ENCODE results near the gene SS18. TPM values are rescaled to one million over a fixed set of nuclear protein-coding genes. Genes with fewer than 3 reads are reported as not detected.

SS18 gene
- total RNA-seq, 1 experiment from 2014 or later, result 60.0 TPM

- TF ChIP-seq ELF1 (IDR thresholded peaks at IDR 0.05; ENCODE audit: borderline replicate concordance, low read depth), result no peak
- TF ChIP-seq CBX3 (IDR thresholded peaks at IDR 0.05; ENCODE audit: low read depth), result no peak
- H3K9me3 ChIP-seq (ENCODE audit: control insufficient read depth in 1 of 2, insufficient read depth in 1 of 2, low read depth in 1 of 2, low read length in 2 of 2), result no peaks in the 10 kb centered on the region
- H3K4me3 ChIP-seq (replicated peaks in 1 of 2; ENCODE audit: low read depth in 1 of 2, low read length in 2 of 2), result no peak overlapping the region
- ChIA-PET POLR2A (no interaction called here), CTCF (no interaction called here), RAD21 (ENCODE audit: low non-redundant PET in 1 of 2, low total read pairs in 2 of 2, uncharacterized antibody in 2 of 2, unreplicated experiment in 2 of 2) (no interaction called here)
- H3K9me2 ChIP-seq (ENCODE audit: insufficient read depth), result no peaks in the 10 kb centered on the region
- H4K20me1 ChIP-seq (ENCODE audit: insufficient read depth), result no peaks in the 10 kb centered on the region
- DNase-seq (ENCODE audit: low read depth, low spot score) (no peak), ATAC-seq (no peak)
- H3K27ac ChIP-seq (ENCODE audit: low read depth, low read length), result no peak overlapping the region
- no peak overlapping the region for H3K4me2 ChIP-seq (ENCODE audit: low read length)
- H2AFZ ChIP-seq (ENCODE audit: low read depth, low read length, poor library complexity, severe bottlenecking), result no peak overlapping the region
- no TSS peak for BruUV-seq (replicated peaks)
- H3K9ac ChIP-seq (ENCODE audit: low read length), result no peak overlapping the region
- intact Hi-C loops (cut with micrococcal nuclease), result no loop called here
- H3K79me2 ChIP-seq (ENCODE audit: insufficient read depth, low read length), result peaks cover 17% of the 10 kb centered on the region
- H3K27me3 ChIP-seq (ENCODE audit: insufficient read depth, low read length), result no peaks in the 10 kb centered on the region
- peaks cover 19 to 20% of the 10 kb centered on the region in 2 experiments for H3K36me3 ChIP-seq (ENCODE audit: control insufficient read depth in 1 of 2, insufficient read depth in 2 of 2, low read length in 2 of 2)
- H3K4me1 ChIP-seq (ENCODE audit: control insufficient read depth in 1 of 2, insufficient read depth in 2 of 2, low read length in 2 of 2), result peaks cover 12 to 25% of the 10 kb centered on the region in 2 experiments
Measured at GRCh38 chr18:26022585-26022984, 67.8 kb downstream of the SS18 start.

GRCh38 chr18:26021061-26021754, 69.2 kb downstream of the SS18 start:
- H2AFZ ChIP-seq (ENCODE audit: low read depth, low read length, poor library complexity, severe bottlenecking), result no peak overlapping the region
- BruUV-seq (replicated peaks), result no TSS peak
- ChIA-PET RAD21 (ENCODE audit: low non-redundant PET in 1 of 2, low total read pairs in 2 of 2, uncharacterized antibody in 2 of 2, unreplicated experiment in 2 of 2) (no interaction called here), POLR2A (no interaction called here), CTCF (no interaction called here)
- H3K79me2 ChIP-seq (ENCODE audit: insufficient read depth, low read length), result peaks cover 17% of the 10 kb centered on the region
- peaks cover 19 to 24% of the 10 kb centered on the region in 2 experiments for H3K36me3 ChIP-seq (ENCODE audit: control insufficient read depth in 1 of 2, insufficient read depth in 2 of 2, low read length in 2 of 2)
- H3K4me1 ChIP-seq (ENCODE audit: control insufficient read depth in 1 of 2, insufficient read depth in 2 of 2, low read length in 2 of 2), result peaks cover 12 to 25% of the 10 kb centered on the region in 2 experiments
- no peak overlapping the region for H3K4me3 ChIP-seq (replicated peaks in 1 of 2; ENCODE audit: low read depth in 1 of 2, low read length in 2 of 2)
- ATAC-seq (no peak), DNase-seq (ENCODE audit: low read depth, low spot score) (no peak)
- H4K20me1 ChIP-seq (ENCODE audit: insufficient read depth), result no peaks in the 10 kb centered on the region
- no peak overlapping the region for H3K27ac ChIP-seq (ENCODE audit: low read depth, low read length)
- H3K27me3 ChIP-seq (ENCODE audit: insufficient read depth, low read length), result no peaks in the 10 kb centered on the region
- H3K9me2 ChIP-seq (ENCODE audit: insufficient read depth), result no peaks in the 10 kb centered on the region
- no peak overlapping the region for H3K4me2 ChIP-seq (ENCODE audit: low read length)
- intact Hi-C loops (cut with micrococcal nuclease), result no loop called here
- H3K9ac ChIP-seq (ENCODE audit: low read length), result no peak overlapping the region
- no peaks in the 10 kb centered on the region for H3K9me3 ChIP-seq (ENCODE audit: control insufficient read depth in 1 of 2, insufficient read depth in 1 of 2, low read depth in 1 of 2, low read length in 2 of 2)
- no peak for TF ChIP-seq ATF3 (IDR thresholded peaks at IDR 0.05)
- no peak for TF ChIP-seq MAX (IDR thresholded peaks at IDR 0.05)
- TF ChIP-seq CBX3 (IDR thresholded peaks at IDR 0.05; ENCODE audit: low read depth), result no peak
- no peak for TF ChIP-seq ZFX (IDR thresholded peaks at IDR 0.05)
- TF ChIP-seq SP1 (IDR thresholded peaks at IDR 0.05; ENCODE audit: low read depth), result no peak
- TF ChIP-seq CTCF (IDR thresholded peaks at IDR 0.05 in 2 of 3, conservative IDR thresholded peaks at IDR 0.05 in 1 of 3; ENCODE audit: borderline replicate concordance in 1 of 3, insufficient read depth in 1 of 3, low read depth in 2 of 3, low read length in 2 of 3), result no peak
- TF ChIP-seq EZH2 (IDR thresholded peaks at IDR 0.05), result no peak
- no peak for TF ChIP-seq SRF (IDR thresholded peaks at IDR 0.05; ENCODE audit: low read depth)
- TF ChIP-seq ZBTB33 (IDR thresholded peaks at IDR 0.05; ENCODE audit: extremely low read depth, insufficient replicate concordance, low read length), result no peak
- no peak for TF ChIP-seq TCF7L2 (IDR thresholded peaks at IDR 0.05; ENCODE audit: borderline replicate concordance, extremely low read depth, insufficient read depth, insufficient read length)
- no peak for TF ChIP-seq RAD21 (IDR thresholded peaks at IDR 0.05; ENCODE audit: low read depth)
- TF ChIP-seq YY1 (IDR thresholded peaks at IDR 0.05; ENCODE audit: extremely low read depth, insufficient replicate concordance, low read depth, low read length), result no peak
- no peak for TF ChIP-seq ZNF274 (IDR thresholded peaks at IDR 0.05; ENCODE audit: low read depth, low read length)
- no peak for TF ChIP-seq SIN3A (IDR thresholded peaks at IDR 0.05; ENCODE audit: low read depth)

Data from HCT116 (cell line).